H1 (cell line): ENCODE data around the gene NUP107. TPM values are rescaled to one million over a fixed set of nuclear protein-coding genes. Genes with fewer than 3 reads are reported as not detected.

ENCODE experiments used
- CTCF ChIA-PET: fragments of 300-600 bp; sonication (Branson Sonifier 250); formaldehyde crosslinking; loops from one replicate; lab custom pipeline; 2021; ENCODE audit not compliant: partially characterized antibody; lab: Charles Lee
- POLR2A ChIA-PET: fragments of 300-600 bp; sonication (Branson Sonifier 250); formaldehyde crosslinking; loops from one replicate; lab custom pipeline; 2021; ENCODE audit warnings: inconsistent platforms; ENCODE audit not compliant: partially characterized antibody; lab: Charles Lee
- DNase-seq, 2 experiments: peaks; one replicate each; pipeline versions ENCODE4 v3.0.0 to v3.0.0-alpha.2; 2010 to 2022; ENCODE audit warnings: low spot score in 2 of 2, low read depth in 1 of 2, mixed read lengths in 1 of 2
- FAIRE-seq: peaks from 2 replicates; lab custom pipeline; 2011; peaks lifted over from hg19 to GRCh38; lab: Jason Lieb, UNC
- H2AFZ ChIP-seq: 2 replicates; pipeline ENCODE4 v1.8.1; 2012; ENCODE audit warnings: low read length, inconsistent platforms
- H2AK5ac ChIP-seq: 2 replicates; pipeline ENCODE4 v1.6.1; 2013; ENCODE audit warnings: low read depth, low read length
- H2BK120ac ChIP-seq: replicated peaks from 2 replicates; pipeline ENCODE3; 2013; ENCODE audit warnings: low read depth, low read length, inconsistent platforms
- H2BK12ac ChIP-seq: 2 replicates; pipeline ENCODE4 v1.6.1; 2013; ENCODE audit warnings: low read depth, low read length
- H2BK15ac ChIP-seq: 2 replicates; pipeline ENCODE4 v1.6.1; 2013; ENCODE audit warnings: low read length
- H2BK20ac ChIP-seq: 2 replicates; pipeline ENCODE4 v1.6.1; 2013; ENCODE audit warnings: low read length
- H2BK5ac ChIP-seq: 2 replicates; pipeline ENCODE4 v1.6.1; 2013; ENCODE audit warnings: low read depth, low read length
- H3K14ac ChIP-seq: 2 replicates; pipeline ENCODE4 v1.6.1; 2013; ENCODE audit warnings: inconsistent platforms; ENCODE audit not compliant: insufficient read length
- H3K18ac ChIP-seq: 2 replicates; pipeline ENCODE4 v1.6.1; 2013; ENCODE audit warnings: low read length; ENCODE audit errors: extremely low read depth
- H3K23ac ChIP-seq: 2 replicates; pipeline ENCODE4 v1.6.1; 2013; ENCODE audit warnings: inconsistent platforms; ENCODE audit not compliant: insufficient read length
- H3K23me2 ChIP-seq: 2 replicates; pipeline ENCODE4 v1.6.1; 2013; ENCODE audit warnings: low read depth, low read length
- H3K27ac ChIP-seq: 2 replicates; pipeline ENCODE4 v1.6.1; 2011; ENCODE audit warnings: low read depth, low read length, inconsistent platforms
- H3K27me3 ChIP-seq, 4 experiments: replicated peaks in 1 of 4; 1 replicate in 1 of 4; 2 replicates in 3 of 4; pipeline versions ENCODE4 v1.6.1 to v1.8.1; 2011 to 2013; ENCODE audit warnings: low read length in 3 of 4, mild to moderate bottlenecking in 3 of 4, inconsistent platforms in 2 of 4, mixed read lengths in 2 of 4, moderate library complexity in 1 of 4; ENCODE audit not compliant: control insufficient read depth in 3 of 4, insufficient read depth in 3 of 4; ENCODE audit errors: extremely low read depth in 1 of 4
- H3K36me3 ChIP-seq, 4 experiments: 2 replicates each; pipeline versions ENCODE4 v1.6.1 to v1.8.1; 2011 to 2013; ENCODE audit warnings: mild to moderate bottlenecking in 4 of 4, low read length in 3 of 4, moderate library complexity in 2 of 4, control low read depth in 1 of 4, inconsistent platforms in 1 of 4; ENCODE audit not compliant: insufficient read depth in 4 of 4, control insufficient read depth in 2 of 4
- H3K4ac ChIP-seq: replicated peaks from 2 replicates; pipeline ENCODE3; 2013; ENCODE audit warnings: low read length, low read depth, mixed read lengths, inconsistent platforms; ENCODE audit not compliant: insufficient read length
- H3K4me1 ChIP-seq, 4 experiments: replicated peaks in 1 of 4; 1 replicate in 1 of 4; 2 replicates in 3 of 4; pipeline versions ENCODE4 v1.6.1 to v1.8.1; 2011 to 2013; ENCODE audit warnings: low read length in 3 of 4, inconsistent platforms in 2 of 4, mixed read lengths in 1 of 4; ENCODE audit not compliant: insufficient read depth in 4 of 4, control insufficient read depth in 3 of 4
- H3K4me2 ChIP-seq, 2 experiments: 2 replicates each; pipeline versions ENCODE4 v1.6.1 to v1.8.1; 2011 to 2013; ENCODE audit warnings: low read depth in 2 of 2, low read length in 2 of 2, control low read depth in 1 of 2, inconsistent platforms in 1 of 2, mild to moderate bottlenecking in 1 of 2; ENCODE audit not compliant: insufficient read depth in 1 of 2
- H3K4me3 ChIP-seq, 4 experiments: fragments of 200-600, 300-600 bp in 1 of 4; sonication (generic), shearing (Covaris generic), sonication (Bioruptor Twin) in 1 of 4; 2 replicates each; pipeline versions ENCODE4 v1.5.1 to v1.8.1; 2011 to 2016; ENCODE audit warnings: low read length in 4 of 4, low read depth in 3 of 4, control low read depth in 2 of 4, inconsistent platforms in 2 of 4, mild to moderate bottlenecking in 2 of 4, mixed read lengths in 1 of 4, moderate library complexity in 1 of 4; ENCODE audit not compliant: insufficient read depth in 2 of 4; ENCODE audit errors: extremely low read depth in 1 of 4
- H3K56ac ChIP-seq: replicated peaks from 2 replicates; pipeline ENCODE3; 2013; ENCODE audit warnings: low read depth, mild to moderate bottlenecking, mixed read lengths, low read length, inconsistent platforms; ENCODE audit not compliant: insufficient read length
- H3K79me1 ChIP-seq: 2 replicates; pipeline ENCODE4 v1.6.1; 2013; ENCODE audit warnings: low read depth, low read length, control low read depth
- H3K79me2 ChIP-seq, 2 experiments: 2 replicates each; pipeline versions ENCODE4 v1.6.1 to v1.8.1; 2012 to 2013; ENCODE audit warnings: low read length in 2 of 2, mild to moderate bottlenecking in 2 of 2, inconsistent platforms in 1 of 2; ENCODE audit not compliant: insufficient read depth in 2 of 2, control insufficient read depth in 1 of 2
- H3K9ac ChIP-seq, 4 experiments: replicated peaks in 1 of 4; 1 replicate in 1 of 4; 2 replicates in 3 of 4; pipeline versions ENCODE4 v1.6.1 to v1.8.1; 2011 to 2013; ENCODE audit warnings: low read depth in 3 of 4, low read length in 3 of 4, control low read depth in 2 of 4, mild to moderate bottlenecking in 2 of 4, moderate library complexity in 2 of 4, inconsistent platforms in 1 of 4; ENCODE audit errors: extremely low read depth in 1 of 4
- H3K9me3 ChIP-seq, 2 experiments: 2 replicates each; pipeline versions ENCODE4 v1.6.1 to v1.8.1; 2012 to 2013; ENCODE audit warnings: mild to moderate bottlenecking in 2 of 2, moderate library complexity in 2 of 2, control low read depth in 1 of 2, inconsistent platforms in 1 of 2, low read depth in 1 of 2, low read length in 1 of 2, mixed read lengths in 1 of 2; ENCODE audit not compliant: insufficient read depth in 2 of 2
- H4K20me1 ChIP-seq, 2 experiments: replicated peaks in 1 of 2; 2 replicates each; pipeline versions ENCODE3 to v1.8.1; 2011 to 2013; ENCODE audit warnings: inconsistent platforms in 2 of 2, low read length in 2 of 2, mild to moderate bottlenecking in 1 of 2; ENCODE audit not compliant: insufficient read depth in 2 of 2, control insufficient read depth in 1 of 2
- H4K5ac ChIP-seq: 2 replicates; pipeline ENCODE4 v1.6.1; 2013; ENCODE audit warnings: low read length, low read depth, mixed read lengths, inconsistent platforms; ENCODE audit not compliant: insufficient read length
- H4K8ac ChIP-seq: 2 replicates; pipeline ENCODE4 v1.8.0; 2013; ENCODE audit warnings: mild to moderate bottlenecking, moderate library complexity, low read length, inconsistent platforms; ENCODE audit not compliant: insufficient read depth; ENCODE audit errors: extremely low read depth
- H4K91ac ChIP-seq: replicated peaks from 2 replicates; pipeline ENCODE3; 2013; ENCODE audit warnings: low read length, mixed read lengths, inconsistent platforms; ENCODE audit not compliant: insufficient read length
- BRCA1 ChIP-seq: IDR thresholded peaks from 2 replicates; pipeline ENCODE4 v1.6.1; 2012; ENCODE audit warnings: low read depth, low read length, improper control_type of control experiment
- CTCF ChIP-seq, 3 experiments: IDR thresholded peaks; 1 replicate in 2 of 3; 2 replicates in 1 of 3; pipeline versions ENCODE4 v1.5.1 to v1.6.1; 2011; ENCODE audit warnings: low read length in 3 of 3, mild to moderate bottlenecking in 3 of 3, inconsistent platforms in 2 of 3, low read depth in 1 of 3, moderate library complexity in 1 of 3; ENCODE audit not compliant: insufficient read depth in 1 of 3; ENCODE audit errors: control extremely low read depth in 1 of 3
- E2F6 ChIP-seq: IDR thresholded peaks from 2 replicates; pipeline ENCODE4 v1.6.1; 2012; ENCODE audit warnings: inconsistent platforms
- EP300 ChIP-seq, 2 experiments: IDR thresholded peaks; 1 replicate in 1 of 2; 2 replicates in 1 of 2; pipeline ENCODE4 v1.6.1; 2011 to 2012; ENCODE audit warnings: low read depth in 2 of 2, low read length in 2 of 2, mild to moderate bottlenecking in 2 of 2, borderline replicate concordance in 1 of 2, inconsistent platforms in 1 of 2, moderate library complexity in 1 of 2
- KDM4A ChIP-seq: IDR thresholded peaks from one replicate; pipeline ENCODE4 v1.7.1; 2012; ENCODE audit warnings: low read depth, mild to moderate bottlenecking, moderate library complexity, low read length, inconsistent platforms; ENCODE audit not compliant: severe bottlenecking
- RBBP5 ChIP-seq: IDR thresholded peaks from 2 replicates; pipeline ENCODE4 v1.7.1; 2012; ENCODE audit warnings: low read depth, mild to moderate bottlenecking, inconsistent platforms, low read length, moderate library complexity, borderline replicate concordance
- RFX5 ChIP-seq: IDR thresholded peaks from 2 replicates; pipeline ENCODE4 v1.6.1; 2011; ENCODE audit warnings: low read depth, low read length, improper control_type of control experiment, borderline replicate concordance
- RXRA ChIP-seq: IDR thresholded peaks from 2 replicates; pipeline ENCODE4 v1.6.1; 2011; ENCODE audit warnings: low read depth, mild to moderate bottlenecking, low read length, moderate library complexity; ENCODE audit not compliant: insufficient read depth
- SIRT6 ChIP-seq: IDR thresholded peaks from one replicate; pipeline ENCODE4 v1.7.1; 2012; ENCODE audit warnings: low read length, inconsistent platforms
- SIX5 ChIP-seq: IDR thresholded peaks from 2 replicates; pipeline ENCODE4 v1.6.1; 2011; ENCODE audit warnings: mild to moderate bottlenecking, low read depth, low read length
- SUZ12 ChIP-seq: fragments of 200-600 bp; sonication (generic); IDR thresholded peaks from 2 replicates; pipeline ENCODE4 v1.6.1; 2012; ENCODE audit warnings: mild to moderate bottlenecking, inconsistent platforms, low read length, moderate library complexity, mixed read lengths
- polyA plus RNA-seq, 7 experiments: library from polyadenylated mRNA; depleted of rRNA in 3 of 7; stranded (reverse) in 5 of 7; unstranded in 2 of 7; fragments of >200 nt in 5 of 7; fragments of 200-250 nt in 2 of 7; gene quantifications; 1 replicate in 5 of 7; 2 replicates in 1 of 7; 4 replicates in 1 of 7; pipeline versions ENCODE4 v1.2.1 to v1.2.3, GENCODE V29; 2011 to 2013; ENCODE audit warnings: missing spikeins in 2 of 7, mixed read lengths in 2 of 7
- total RNA-seq: library from RNA; stranded (reverse); fragmentation: NEBNext Ultra II Directional; extraction: Animal tissue kit (Norgen Biotek cat#: 25700); gene quantifications from 2 replicates; pipeline ENCODE4 v1.2.1, GENCODE V29; 2021

Gene NUP107
- total and polyA plus RNA-seq, 2 of the 8 experiments (the other 6 are each of a cell fraction or from before 2014, with no cell fraction given) = 46.1 to 141 TPM

- POLR2A ChIA-PET = interaction anchor here (1.3 kb wide), 1 partner anchor 28 kb away, joined by 3 read pairs; the partner anchor contains the start of gene MDM2
These were observed 92.5 kb downstream of the NUP107 start for GRCh38 chr12:68779280-68779679.

More at GRCh38 chr12:68779280-68779679, 92.5 kb downstream of the NUP107 start:
- CTCF ChIA-PET = interaction anchor here (0.6 kb wide), 1 partner anchor 75 kb away, joined by 3 read pairs; no protein-coding TSS in a partner anchor
- H3K27me3 ChIP-seq = no peaks in the 10 kb centered on the region
- H3K56ac ChIP-seq = no peak overlapping the region
- H3K9ac ChIP-seq = no peak overlapping the region
- no peak overlapping the region for H3K4ac ChIP-seq
- H2BK20ac ChIP-seq = no peak overlapping the region
- no peak overlapping the region for H4K8ac ChIP-seq
- peaks cover 0 to 3% (median 0%) of the 10 kb centered on the region in 4 experiments; a peak in 1 of 7 replicates for H3K4me1 ChIP-seq
- no peak overlapping the region for H3K18ac ChIP-seq
- FAIRE-seq = no peak
- H2BK5ac ChIP-seq = no peak overlapping the region
- H2BK120ac ChIP-seq = no peak overlapping the region
- no peaks in the 10 kb centered on the region for H3K23me2 ChIP-seq
- H3K79me1 ChIP-seq = no peaks in the 10 kb centered on the region
- no peak overlapping the region for H4K5ac ChIP-seq
- no peaks in the 10 kb centered on the region for H3K79me2 ChIP-seq
- H3K27ac ChIP-seq = no peak overlapping the region
- no peak overlapping the region for H3K4me2 ChIP-seq
- H2BK15ac ChIP-seq = no peak overlapping the region
- H3K14ac ChIP-seq = no peak overlapping the region
- no peaks in the 10 kb centered on the region for H3K9me3 ChIP-seq
- H4K20me1 ChIP-seq = no peaks in the 10 kb centered on the region
- no peak overlapping the region for H3K4me3 ChIP-seq
- H2AK5ac ChIP-seq = no peak overlapping the region
- H4K91ac ChIP-seq = no peak overlapping the region
- no peak overlapping the region for H2BK12ac ChIP-seq
- no peak for TF ChIP-seq CTCF (IDR thresholded peaks at IDR 0.05; ENCODE audit: control extremely low read depth in 1 of 3, insufficient read depth in 1 of 3, low read depth in 1 of 3, low read length in 3 of 3)
- no peak for TF ChIP-seq KDM4A
- no peak for TF ChIP-seq SUZ12
- TF ChIP-seq RFX5 = no peak
- no peak for TF ChIP-seq BRCA1
- TF ChIP-seq SIRT6 = no peak
- no peak for TF ChIP-seq RXRA
- no peak for TF ChIP-seq SIX5
- TF ChIP-seq EP300 (IDR thresholded peaks at IDR 0.05; ENCODE audit: borderline replicate concordance in 1 of 2, low read depth in 2 of 2, low read length in 2 of 2) = no peak
- TF ChIP-seq RBBP5 = no peak
- no peak for TF ChIP-seq E2F6
- TF ChIP-seq, all 59 proteins: peak for 0
- no peak for DNase-seq
- H3K23ac ChIP-seq = no peak overlapping the region
- no peaks in the 10 kb centered on the region for H3K36me3 ChIP-seq
- no peak overlapping the region for H2AFZ ChIP-seq
